ENCODE data around the gene HCST.

GRCh38 chr19:35937345-35938281, 35.3 kb downstream of the HCST start:
- TF ChIP-seq CTCF (conservative IDR thresholded peaks at IDR 0.05; ENCODE audit: low read depth, low read length) = no peak
- TF ChIP-seq EZH2 (IDR thresholded peaks at IDR 0.05; ENCODE audit: low read length, unreplicated experiment) = no peak
- no peak for TF ChIP-seq EZH2phosphoT487 (IDR thresholded peaks at IDR 0.05; ENCODE audit: borderline replicate concordance, low read length)
